Gastrocnemius medialis (tissue), 4 donors: ENCODE data around the gene ESAM. TPM values are rescaled to one million over a fixed set of nuclear protein-coding genes. Genes with fewer than 3 reads are reported as not detected.

Experiments used
- ATAC-seq, 2 donors: fragments of 150-250 bp; one replicate each; pipeline ENCODE4 v1.9.1; 2016
- DNase-seq, 2 donors: peaks; one replicate each; pipeline ENCODE4 v3.0.0-alpha.2; 2019
- H3K27ac ChIP-seq, 4 donors: fragments of 200-600 bp; sonication (generic); 1 replicate in 1 of 4; 2 replicates in 3 of 4; pipeline ENCODE4 v1.5.1; 2016 to 2018; ENCODE audit warnings: mild to moderate bottlenecking in 2 of 4, moderate library complexity in 1 of 4
- H3K27me3 ChIP-seq, 3 donors: fragments of 200-600 bp; sonication (generic) in 2 of 3; 1 replicate in 1 of 3; 2 replicates in 2 of 3; pipeline versions ENCODE4 v1.5.1 to v1.6.0; 2016 to 2019; ENCODE audit warnings: mild to moderate bottlenecking in 1 of 3, moderate library complexity in 1 of 3
- H3K36me3 ChIP-seq, 2 donors: fragments of 200-600 bp; sonication (generic) in 1 of 2; one replicate each; pipeline ENCODE4 v1.5.1; 2017 to 2018
- H3K4me1 ChIP-seq, 2 donors: fragments of 200-600 bp; sonication (generic) in 1 of 2; one replicate each; pipeline ENCODE4 v1.5.1; 2016 to 2017; ENCODE audit warnings: mild to moderate bottlenecking in 2 of 2
- H3K4me3 ChIP-seq, 4 donors: fragments of 200-600 bp; sonication (generic) in 3 of 4; 1 replicate in 1 of 4; 2 replicates in 3 of 4; pipeline ENCODE4 v1.5.1; 2016 to 2019; ENCODE audit warnings: mild to moderate bottlenecking in 2 of 4
- H3K9me3 ChIP-seq, 3 donors: fragments of 200-600 bp; sonication (generic) in 2 of 3; 1 replicate in 1 of 3; 2 replicates in 2 of 3; pipeline ENCODE4 v1.5.1; 2016 to 2019
- POLR2A ChIP-seq, 2 donors: fragments of 450-650 bp; IDR thresholded peaks; one replicate each; pipeline ENCODE4 v1.6.1; 2017; ENCODE audit warnings: antibody characterized with exemption in 2 of 2, mild to moderate bottlenecking in 2 of 2, moderate library complexity in 2 of 2
- in situ Hi-C, 4 donors: fragments of 200-750 bp; cut with MboI; loops; one replicate each; pipeline versions ENCODE4 v1.15.0 to v1.8.0; 2017; ENCODE audit warnings: low sequenced_read_pairs in 4 of 4
- intact Hi-C: fragments of 100-400 bp; cut with DNase I; formaldehyde crosslinking; loops from one replicate; pipeline ENCODE4 v1.15.1; 2023; ENCODE audit warnings: low total_unique reads
- total RNA-seq, 4 donors: library from RNA; depleted of rRNA; stranded (reverse); fragments of >200 nt; gene quantifications; one replicate each; pipeline versions ENCODE4 v1.1.0 to v1.2.3, GENCODE V29; 2016
- TF ChIP-seq, protein P1 (sequence below), 5 experiments: fragments of 450-650 bp in 3 of 5; fragments of 200-600 bp in 2 of 5; sonication (generic) in 2 of 5; IDR thresholded peaks in 4 of 5; conservative IDR thresholded peaks in 1 of 5; 1 replicate in 4 of 5; 2 replicates in 1 of 5; pipeline ENCODE4 v1.5.1; 2016 to 2019; ENCODE audit warnings: antibody characterized with exemption in 5 of 5, mild to moderate bottlenecking in 3 of 5, moderate library complexity in 3 of 5

The ESAM gene
- total RNA-seq, 4 donors from 2014 or later: 20.0 to 30.1 (median 27.5) TPM

DNA sequence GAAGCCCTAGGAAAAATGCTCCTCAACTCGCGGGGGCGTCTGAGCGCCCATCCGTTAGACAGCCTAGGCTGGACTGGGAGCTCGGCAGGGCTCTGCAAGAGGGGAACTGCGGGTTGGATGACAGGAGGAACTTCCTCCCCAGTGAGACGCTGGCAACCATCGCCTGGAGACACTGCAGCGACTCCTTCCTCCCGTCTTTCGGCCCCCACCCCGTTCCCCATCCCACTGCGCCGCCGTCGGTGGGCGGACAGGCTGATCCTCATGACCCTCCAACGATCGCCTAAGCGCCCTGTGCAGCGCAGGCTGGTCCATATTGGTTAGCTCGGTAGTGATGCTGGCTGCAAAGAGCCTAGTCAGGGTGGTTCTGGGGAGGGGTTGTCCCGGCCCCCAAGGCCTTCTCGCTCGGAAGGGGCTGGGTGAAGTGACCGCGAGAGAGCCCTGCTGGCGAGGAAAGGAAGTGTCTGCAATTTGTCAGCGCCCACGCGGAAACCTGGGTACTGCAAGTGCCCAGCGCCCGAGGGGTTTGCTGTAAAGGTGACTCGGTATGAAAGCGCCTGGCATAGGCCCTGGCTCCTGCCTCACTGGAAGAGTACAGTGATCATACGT lies 21.7 kb downstream of the ESAM start:
- in situ Hi-C loops: no loop called here
- Histone ChIP-seq H3K36me3 (no peaks in the 10 kb centered on the region), H3K9me3 (no peaks in the 10 kb centered on the region), H3K27me3 (peaks cover 14 to 53% (median 44%) of the 10 kb centered on the region in 3 donors), H3K4me1 (peaks cover 3 to 14% of the 10 kb centered on the region in 2 donors), H3K27ac (peak overlapping the region in 2 of 4 donors; percentile 12 to 33), H3K4me3 (peak overlapping the region; percentile 68 to 93 (median 70))
- intact Hi-C loops: no loop called here
- no peak for TF ChIP-seq POLR2A (IDR thresholded peaks at IDR 0.05)
- TF ChIP-seq, protein P1, sequence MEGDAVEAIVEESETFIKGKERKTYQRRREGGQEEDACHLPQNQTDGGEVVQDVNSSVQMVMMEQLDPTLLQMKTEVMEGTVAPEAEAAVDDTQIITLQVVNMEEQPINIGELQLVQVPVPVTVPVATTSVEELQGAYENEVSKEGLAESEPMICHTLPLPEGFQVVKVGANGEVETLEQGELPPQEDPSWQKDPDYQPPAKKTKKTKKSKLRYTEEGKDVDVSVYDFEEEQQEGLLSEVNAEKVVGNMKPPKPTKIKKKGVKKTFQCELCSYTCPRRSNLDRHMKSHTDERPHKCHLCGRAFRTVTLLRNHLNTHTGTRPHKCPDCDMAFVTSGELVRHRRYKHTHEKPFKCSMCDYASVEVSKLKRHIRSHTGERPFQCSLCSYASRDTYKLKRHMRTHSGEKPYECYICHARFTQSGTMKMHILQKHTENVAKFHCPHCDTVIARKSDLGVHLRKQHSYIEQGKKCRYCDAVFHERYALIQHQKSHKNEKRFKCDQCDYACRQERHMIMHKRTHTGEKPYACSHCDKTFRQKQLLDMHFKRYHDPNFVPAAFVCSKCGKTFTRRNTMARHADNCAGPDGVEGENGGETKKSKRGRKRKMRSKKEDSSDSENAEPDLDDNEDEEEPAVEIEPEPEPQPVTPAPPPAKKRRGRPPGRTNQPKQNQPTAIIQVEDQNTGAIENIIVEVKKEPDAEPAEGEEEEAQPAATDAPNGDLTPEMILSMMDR (IDR thresholded peaks at IDR 0.05 in 4 of 5, conservative IDR thresholded peaks at IDR 0.05 in 1 of 5): peak in 2 of 5 experiments; percentile 28 to 50
- ATAC-seq: peak in 1 of 2 donors; percentile 15
- DNase-seq: no peak

DNA sequence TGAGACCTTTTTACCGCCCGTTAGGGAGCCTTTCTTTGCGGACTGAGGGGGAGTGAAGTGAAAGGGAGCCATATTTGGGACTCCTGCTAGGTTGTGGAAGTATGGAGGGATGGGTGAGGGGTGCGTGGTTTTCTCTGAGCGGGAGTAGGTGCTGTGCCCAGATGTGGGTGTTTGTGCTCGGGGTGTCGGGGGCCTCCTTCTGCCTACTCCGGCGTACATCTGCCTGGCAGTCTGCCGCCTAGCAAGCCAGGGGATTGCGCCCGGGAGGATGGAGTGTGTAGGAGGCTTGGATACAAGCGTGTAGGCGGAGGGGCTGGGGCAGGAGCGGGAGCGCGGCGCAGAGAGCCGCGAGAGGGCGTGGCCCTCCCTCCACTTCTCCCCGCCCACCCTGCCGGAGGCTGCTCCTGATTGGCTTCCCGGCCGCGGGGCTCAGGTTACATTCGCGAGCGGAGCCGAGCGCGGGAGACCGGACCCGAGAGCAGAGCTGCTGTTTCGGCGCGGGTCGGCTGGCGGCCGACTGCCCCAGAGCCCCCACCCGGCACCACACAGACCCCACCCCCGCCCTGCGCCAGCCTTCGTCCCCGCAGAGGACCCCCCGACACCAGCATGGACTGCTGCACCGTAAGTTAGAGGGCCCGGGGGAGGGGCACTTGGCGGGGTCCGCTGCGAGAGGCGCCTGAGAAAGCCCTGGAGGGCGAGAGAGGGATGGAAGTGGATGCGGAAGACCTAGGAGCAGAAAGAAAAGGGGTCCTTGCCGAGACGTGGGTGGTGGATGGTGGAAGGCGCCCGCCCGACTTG lies 22.4 kb downstream of the ESAM start, which contains the start of gene NRGN:
NRGN (plus strand) TSS at position 464 of the 798 bp plus-strand sequence; CDS start at position 607, 143 bp downstream.
- Histone ChIP-seq H3K9me3 (no peaks in the 10 kb centered on the region), H3K4me3 (peak within 1 kb of the TSS; percentile 68 to 93 (median 70)), H3K27ac (peak within 1 kb of the TSS in 2 of 4 donors; percentile 12 to 33), H3K36me3 (no peaks in the 10 kb centered on the region), H3K4me1 (peaks cover 3 to 14% of the 10 kb centered on the region in 2 donors), H3K27me3 (peaks cover 10 to 46% (median 37%) of the 10 kb centered on the region in 3 donors)
- in situ Hi-C loops: no loop called here
- intact Hi-C loops: loop anchor here (5.0 kb wide), 1 partner anchor 153 kb away; no protein-coding TSS in a partner anchor
- ATAC-seq: peak; percentile 88 to 93
- TF ChIP-seq POLR2A (IDR thresholded peaks at IDR 0.05): no peak
- TF ChIP-seq, protein P1 (IDR thresholded peaks at IDR 0.05 in 4 of 5, conservative IDR thresholded peaks at IDR 0.05 in 1 of 5): peak in 1 of 5 experiments; percentile 25
- DNase-seq: peak; percentile 71 to 78

DNA sequence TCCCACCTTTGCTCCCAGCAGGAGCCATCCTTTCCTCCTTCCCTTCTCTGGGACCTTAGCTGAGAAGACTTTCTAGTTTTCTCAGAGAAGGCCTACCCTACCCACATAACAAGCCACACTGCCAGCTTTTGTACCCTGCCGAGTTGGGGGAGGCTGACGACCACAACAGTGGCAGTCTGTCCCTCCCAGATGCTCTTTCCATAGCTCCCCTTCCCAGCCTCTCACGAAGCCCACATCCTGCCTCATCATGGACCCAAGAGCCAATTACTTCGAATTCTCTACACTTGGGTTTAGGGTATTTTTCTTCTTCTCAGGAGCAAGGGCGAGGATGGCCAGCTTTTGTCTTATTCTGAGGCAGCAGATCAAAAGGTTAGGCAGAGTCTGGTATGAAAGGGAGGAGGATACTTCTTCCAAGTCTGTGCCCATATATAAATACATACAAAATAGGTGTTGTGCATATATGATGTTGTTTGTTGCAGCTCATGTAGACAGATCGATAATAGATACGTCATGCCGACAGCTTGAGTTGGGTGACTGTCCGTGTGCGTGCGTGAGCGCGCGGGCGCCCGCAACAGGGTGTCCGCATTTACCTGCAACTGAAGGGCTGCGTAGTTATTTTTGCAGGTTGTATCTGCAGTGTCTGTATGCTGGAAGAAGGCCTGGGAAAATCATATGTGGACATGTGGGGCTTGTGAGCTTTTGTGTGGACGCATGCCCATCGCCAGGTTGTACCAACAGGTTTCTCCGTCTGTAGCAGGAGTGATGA lies 23.2 kb downstream of the ESAM start:
- peak overlapping the region in 3 of 4 donors; percentile 68 to 93 (median 69) for H3K4me3 ChIP-seq
- no peak for DNase-seq
- ATAC-seq: peak in 1 of 2 donors; percentile 10
- intact Hi-C loops (loop anchor here (5.0 kb wide), 1 partner anchor 153 kb away; no protein-coding TSS in a partner anchor), in situ Hi-C loops (no loop called here)
- TF ChIP-seq, protein P1 (IDR thresholded peaks at IDR 0.05 in 4 of 5, conservative IDR thresholded peaks at IDR 0.05 in 1 of 5): no peak
- no peak for TF ChIP-seq POLR2A (IDR thresholded peaks at IDR 0.05)
- H3K9me3 ChIP-seq: no peaks in the 10 kb centered on the region
- peaks cover 4 to 38% (median 32%) of the 10 kb centered on the region in 3 donors for H3K27me3 ChIP-seq
- no peak overlapping the region for H3K27ac ChIP-seq
- H3K36me3 ChIP-seq: no peaks in the 10 kb centered on the region
- H3K4me1 ChIP-seq: peaks cover 3 to 14% of the 10 kb centered on the region in 2 donors

DNA sequence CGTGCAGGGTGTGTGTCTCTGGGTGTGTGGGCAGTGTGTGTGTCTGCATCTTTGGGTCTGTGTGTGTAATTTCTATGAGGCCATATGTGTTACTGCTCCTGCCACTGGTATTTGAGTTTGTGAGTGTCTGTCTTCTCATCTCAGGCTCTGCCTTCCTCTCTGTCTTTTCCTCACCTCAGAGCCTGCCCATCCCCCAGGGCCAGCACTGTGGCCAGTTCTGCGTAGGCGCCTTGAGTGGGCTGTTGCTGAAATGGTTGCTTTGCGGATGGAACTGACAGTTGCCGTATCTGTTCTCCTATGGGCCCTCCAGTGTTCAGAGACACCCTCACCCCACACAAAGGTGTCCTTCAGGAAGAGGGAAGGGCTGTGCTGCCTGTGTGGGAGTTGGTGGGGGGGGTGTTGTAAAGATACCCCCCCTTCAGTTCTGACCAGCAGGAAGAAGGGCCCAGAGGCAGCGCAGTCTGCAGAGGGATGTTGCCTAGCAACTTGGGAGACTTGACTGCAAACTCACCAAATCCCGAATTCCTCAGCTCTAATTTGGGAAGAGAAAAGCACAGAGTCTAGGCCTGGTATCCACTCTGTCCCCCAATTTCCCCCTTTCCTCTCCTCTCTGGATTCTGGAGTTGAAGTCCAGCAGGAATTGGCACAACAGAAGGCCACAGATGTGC lies 24.3 kb downstream of the ESAM start:
- Histone ChIP-seq H3K27ac (no peak overlapping the region), H3K4me3 (no peak overlapping the region), H3K9me3 (no peaks in the 10 kb centered on the region), H3K4me1 (peaks cover 3 to 14% of the 10 kb centered on the region in 2 donors), H3K36me3 (no peaks in the 10 kb centered on the region), H3K27me3 (peaks cover 4 to 34% (median 30%) of the 10 kb centered on the region in 3 donors)
- ATAC-seq: no peak
- TF ChIP-seq, protein P1 (IDR thresholded peaks at IDR 0.05 in 4 of 5, conservative IDR thresholded peaks at IDR 0.05 in 1 of 5): no peak
- TF ChIP-seq POLR2A (IDR thresholded peaks at IDR 0.05): no peak
- intact Hi-C loops (loop anchor here (5.0 kb wide), 1 partner anchor 155 kb away; no protein-coding TSS in a partner anchor), in situ Hi-C loops (no loop called here)
- no peak for DNase-seq
